AG09309 (cell line): ENCODE measurements around the gene EDC4.

Experiments used
- DNase-seq: peaks from one replicate; pipeline ENCODE4 v3.0.0-alpha.2; 2010; ENCODE audit warnings: low read depth
- H3K4me3 ChIP-seq: 2 replicates; pipeline ENCODE4 v1.5.1; 2011; ENCODE audit warnings: mild to moderate bottlenecking, low read depth, low read length, moderate library complexity; ENCODE audit not compliant: control insufficient read depth
- TF ChIP-seq, protein P1 (sequence below): IDR thresholded peaks from 2 replicates; pipeline ENCODE4 v1.5.1; 2011; ENCODE audit warnings: mild to moderate bottlenecking, low read depth, low read length, inconsistent platforms; ENCODE audit not compliant: insufficient read depth, control insufficient read depth; ENCODE audit errors: missing control alignments

EDC4 gene

DNA sequence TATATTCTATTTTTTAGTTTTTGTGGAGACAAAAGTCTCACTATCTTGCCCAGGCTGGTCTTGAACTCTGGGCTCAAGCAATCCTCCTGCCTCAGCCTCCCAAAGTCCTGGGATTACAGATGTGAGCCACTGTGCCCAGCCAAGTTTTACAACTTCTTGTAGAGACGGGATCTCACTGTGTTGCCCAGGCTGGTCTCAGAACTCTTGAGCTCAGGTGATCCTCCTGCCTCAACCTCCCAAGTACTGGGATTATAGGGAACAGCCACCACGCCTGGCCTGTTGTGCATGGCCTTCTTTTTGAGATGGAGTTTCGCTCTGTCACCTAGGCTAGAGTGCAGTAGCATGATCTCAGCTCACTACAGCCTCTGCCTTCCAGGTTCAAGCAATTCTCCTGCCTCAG, 19.2 kb upstream of the EDC4 start:
- no peak overlapping the region for H3K4me3 ChIP-seq
- TF ChIP-seq, protein P1, sequence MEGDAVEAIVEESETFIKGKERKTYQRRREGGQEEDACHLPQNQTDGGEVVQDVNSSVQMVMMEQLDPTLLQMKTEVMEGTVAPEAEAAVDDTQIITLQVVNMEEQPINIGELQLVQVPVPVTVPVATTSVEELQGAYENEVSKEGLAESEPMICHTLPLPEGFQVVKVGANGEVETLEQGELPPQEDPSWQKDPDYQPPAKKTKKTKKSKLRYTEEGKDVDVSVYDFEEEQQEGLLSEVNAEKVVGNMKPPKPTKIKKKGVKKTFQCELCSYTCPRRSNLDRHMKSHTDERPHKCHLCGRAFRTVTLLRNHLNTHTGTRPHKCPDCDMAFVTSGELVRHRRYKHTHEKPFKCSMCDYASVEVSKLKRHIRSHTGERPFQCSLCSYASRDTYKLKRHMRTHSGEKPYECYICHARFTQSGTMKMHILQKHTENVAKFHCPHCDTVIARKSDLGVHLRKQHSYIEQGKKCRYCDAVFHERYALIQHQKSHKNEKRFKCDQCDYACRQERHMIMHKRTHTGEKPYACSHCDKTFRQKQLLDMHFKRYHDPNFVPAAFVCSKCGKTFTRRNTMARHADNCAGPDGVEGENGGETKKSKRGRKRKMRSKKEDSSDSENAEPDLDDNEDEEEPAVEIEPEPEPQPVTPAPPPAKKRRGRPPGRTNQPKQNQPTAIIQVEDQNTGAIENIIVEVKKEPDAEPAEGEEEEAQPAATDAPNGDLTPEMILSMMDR = no peak
- DNase-seq = no peak

DNA sequence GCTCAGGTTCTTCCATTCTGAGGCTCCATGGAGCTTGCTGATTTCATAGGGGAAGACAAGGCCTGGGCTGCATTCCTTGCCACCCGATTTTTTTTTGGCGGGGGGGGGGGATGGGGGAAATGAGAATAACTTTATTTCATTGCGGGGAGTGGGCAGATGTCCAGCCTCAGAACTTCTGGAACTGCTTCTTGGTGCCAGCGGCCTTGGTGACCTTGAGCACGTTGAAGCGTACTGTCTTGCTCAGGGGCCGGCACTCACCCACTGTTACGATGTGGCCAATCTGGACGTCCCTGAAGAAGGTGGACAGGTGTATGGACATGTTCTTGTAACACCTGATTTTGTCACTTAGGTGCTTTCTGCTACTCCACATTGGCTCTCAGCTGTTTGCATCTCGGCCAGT, 17.1 kb upstream of the EDC4 start:
- H3K4me3 ChIP-seq = no peak overlapping the region
- no peak for DNase-seq
- TF ChIP-seq, protein P1 = no peak

DNA sequence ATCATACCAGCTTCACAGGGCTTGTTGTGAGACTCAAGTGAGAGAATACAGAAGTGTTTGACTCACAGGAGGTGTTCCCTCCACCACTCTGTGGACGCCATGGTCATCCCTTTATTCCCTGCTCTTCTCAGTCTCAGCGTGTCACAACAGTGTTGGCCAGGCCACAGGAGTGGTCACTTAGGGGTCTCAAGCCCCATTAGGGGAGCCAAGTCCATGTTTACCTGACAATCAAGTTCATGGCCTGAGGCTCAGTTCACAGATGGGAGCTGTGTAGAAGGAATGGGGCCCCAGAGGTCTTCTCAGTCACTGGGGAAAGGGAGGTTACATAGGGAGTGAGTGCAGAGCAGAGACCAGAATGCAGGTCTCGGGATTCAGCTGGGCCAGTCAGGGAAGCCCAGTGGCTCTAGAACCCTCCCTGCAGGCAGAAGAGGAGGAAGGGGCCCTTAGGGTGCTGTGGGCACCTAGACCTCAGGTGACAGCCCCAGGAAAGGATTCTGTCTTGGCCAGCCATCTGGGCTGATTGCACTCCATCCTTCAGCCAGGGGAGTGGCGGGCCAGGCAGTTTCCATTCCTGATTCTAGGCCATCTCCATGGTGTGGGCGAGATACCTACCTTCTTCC, 15.8 kb upstream of the EDC4 start:
- DNase-seq = no peak
- TF ChIP-seq, protein P1 = no peak
- no peak overlapping the region for H3K4me3 ChIP-seq

DNA sequence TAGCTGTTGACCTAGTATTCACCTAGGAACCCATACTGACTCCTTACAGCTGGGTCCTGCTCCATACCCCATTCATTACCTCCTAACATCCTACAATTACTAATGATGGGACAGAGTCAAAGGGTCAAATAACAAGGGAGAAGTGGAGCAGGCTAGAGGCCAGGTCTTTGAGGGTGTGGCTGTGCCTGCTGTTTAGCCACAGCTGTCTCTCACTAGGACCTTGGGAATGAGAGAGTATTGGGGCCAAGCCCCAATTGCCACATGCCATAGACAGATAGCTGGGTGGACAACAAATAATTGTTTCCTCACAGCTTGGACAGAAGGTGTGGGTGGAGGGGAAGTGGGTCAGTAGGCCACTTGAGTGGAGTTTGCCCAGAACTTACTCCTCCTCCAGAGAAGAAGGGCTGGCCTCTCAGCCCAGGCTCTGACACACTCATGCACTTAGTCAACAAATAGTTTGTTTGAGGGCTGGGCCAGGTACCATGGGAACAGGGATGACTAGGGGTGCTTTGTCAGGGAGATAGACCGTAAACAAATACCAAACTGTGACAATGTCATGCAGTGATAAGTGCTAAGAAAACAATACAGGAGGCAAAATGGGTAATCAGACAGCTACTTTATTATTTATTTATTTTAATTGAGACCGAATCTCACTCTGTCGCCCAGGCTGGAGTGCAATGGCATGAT, 15.2 kb upstream of the EDC4 start:
- DNase-seq = peak; percentile 86
- no peak overlapping the region for H3K4me3 ChIP-seq
- TF ChIP-seq, protein P1 = no peak

DNA sequence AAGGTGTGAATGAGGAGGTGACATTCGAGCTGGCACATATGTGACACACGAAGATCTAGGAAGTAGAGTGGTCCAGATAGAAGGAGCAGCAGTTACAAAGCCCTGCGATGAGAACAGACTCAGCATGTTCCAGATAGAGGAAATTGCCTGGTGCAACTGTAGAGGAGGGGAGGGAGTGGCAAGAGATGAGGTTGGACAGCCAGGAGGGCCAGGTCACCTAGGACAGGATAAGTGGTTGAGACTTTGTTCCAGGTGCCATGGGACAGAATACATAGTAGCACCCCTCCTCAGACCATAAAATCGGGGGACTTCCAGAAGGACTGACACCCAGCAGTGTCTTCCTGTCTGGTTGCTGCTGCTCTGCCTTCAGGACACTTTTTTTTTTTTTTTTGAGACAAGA, 14.4 kb upstream of the EDC4 start:
- DNase-seq = no peak
- TF ChIP-seq, protein P1 = no peak
- H3K4me3 ChIP-seq = no peak overlapping the region

DNA sequence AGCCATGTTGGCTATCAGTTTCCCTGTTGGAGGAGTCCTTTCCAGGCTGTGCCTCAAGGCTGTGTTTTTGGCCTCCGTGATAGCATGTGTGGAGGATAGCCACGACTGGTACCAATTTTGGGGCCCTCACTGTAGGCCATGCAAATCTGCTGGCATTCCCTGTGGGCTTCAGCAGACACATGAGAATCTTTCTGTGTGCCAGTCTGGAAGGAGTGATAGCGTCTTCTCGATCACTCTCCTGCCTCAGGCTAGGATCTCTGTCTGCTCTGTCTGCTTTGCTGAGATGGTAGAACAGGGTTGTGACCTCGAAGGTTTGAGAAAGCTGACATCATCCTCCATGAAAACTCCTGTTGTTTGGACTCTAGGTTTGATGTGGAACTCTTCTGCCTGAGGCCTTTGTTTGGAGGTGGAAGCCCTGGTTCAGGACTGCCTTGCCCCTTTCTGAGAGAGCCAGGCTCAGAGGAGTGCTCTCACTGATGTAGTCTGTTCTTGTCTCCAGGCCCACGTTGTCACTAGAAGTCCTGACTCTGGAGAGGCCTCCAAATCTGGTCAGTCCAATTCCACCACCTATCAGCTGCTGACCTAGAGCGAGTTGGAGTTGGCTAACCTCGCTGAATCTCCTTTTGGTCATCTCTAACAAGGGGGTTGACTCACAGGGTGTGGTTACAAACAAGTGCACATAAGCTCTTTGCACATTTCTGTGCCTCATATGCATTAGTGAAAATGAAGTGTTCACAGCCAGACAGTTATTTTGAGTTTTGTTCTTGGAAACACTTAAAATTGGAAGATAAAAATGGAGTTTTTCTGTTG, 12.1 kb upstream of the EDC4 start:
- H3K4me3 ChIP-seq = no peak overlapping the region
- no peak for DNase-seq
- TF ChIP-seq, protein P1 = no peak
